ENCODE results near the gene COG1. TPM values are rescaled to one million over a fixed set of nuclear protein-coding genes. Genes with fewer than 3 reads are reported as not detected.

COG1 gene
- total and polyA plus RNA-seq, 2 of the 8 experiments (the other 6 are each of a cell fraction or from before 2014, with no cell fraction given): 11.0 to 19.5 TPM

DNA sequence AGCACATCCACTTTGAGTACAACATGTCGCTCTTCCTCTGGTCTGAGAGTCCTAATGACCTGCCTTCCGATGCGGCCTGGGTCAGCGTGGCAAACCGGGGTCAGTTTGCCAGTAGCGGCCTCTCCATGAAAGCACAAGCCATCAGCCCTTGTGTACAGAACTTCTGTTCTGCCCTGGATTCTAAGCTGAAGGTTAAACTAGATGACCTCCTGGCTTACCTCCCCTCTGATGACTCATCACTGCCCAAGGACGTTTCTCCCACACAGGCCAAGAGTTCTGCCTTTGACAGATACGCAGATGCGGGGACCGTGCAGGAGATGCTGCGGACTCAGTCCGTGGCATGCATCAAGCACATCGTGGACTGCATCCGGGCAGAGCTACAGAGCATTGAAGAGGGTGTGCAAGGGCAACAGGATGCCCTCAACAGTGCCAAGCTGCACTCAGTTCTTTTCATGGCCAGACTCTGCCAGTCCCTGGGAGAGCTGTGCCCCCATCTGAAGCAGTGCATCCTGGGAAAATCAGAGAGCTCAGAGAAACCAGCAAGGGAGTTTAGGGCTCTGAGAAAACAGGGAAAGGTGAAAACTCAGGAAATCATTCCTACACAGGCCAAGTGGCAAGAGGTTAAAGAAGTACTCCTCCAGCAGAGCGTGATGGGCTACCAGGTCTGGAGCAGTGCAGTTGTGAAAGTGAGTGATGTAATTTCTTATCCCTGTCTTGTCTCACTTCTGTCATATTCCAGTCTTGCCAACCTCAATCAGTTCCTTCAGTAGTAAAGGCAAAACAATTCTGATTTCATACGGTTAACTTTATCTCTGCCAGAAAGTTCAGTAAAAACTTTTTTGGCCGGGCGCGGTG, 8.6 kb downstream of the COG1 start:
- peaks cover 2% of the 10 kb centered on the region; the same call in 1 of the 2 replicates for H3K79me1 ChIP-seq (ENCODE audit: low read depth, low read length)
- H3K4ac ChIP-seq (replicated peaks; ENCODE audit: insufficient read length, low read depth, low read length): no peak overlapping the region
- DNase-seq (ENCODE audit: low read depth in 1 of 2, low spot score in 2 of 2) (no peak), FAIRE-seq (no peak)
- CTCF ChIA-PET (ENCODE audit: partially characterized antibody): interaction anchor here (0.6 to 2.4 kb wide), 6 partner anchors 9 to 753 kb away, joined by 3 to 11 read pairs (median 4); no protein-coding TSS in a partner anchor
- no peak overlapping the region for H3K18ac ChIP-seq (ENCODE audit: extremely low read depth, low read length)
- no peaks in the 10 kb centered on the region for H3K9me3 ChIP-seq (ENCODE audit: insufficient read depth in 2 of 2, low read depth in 1 of 2, low read length in 1 of 2)
- no peak overlapping the region for H2AK5ac ChIP-seq (ENCODE audit: low read depth, low read length)
- no peak overlapping the region for H2AFZ ChIP-seq (ENCODE audit: low read length)
- no peak overlapping the region for H3K4me2 ChIP-seq (ENCODE audit: insufficient read depth in 1 of 2, low read depth in 2 of 2, low read length in 2 of 2)
- no peak overlapping the region for H2BK20ac ChIP-seq (ENCODE audit: low read length)
- no peak overlapping the region for H3K27ac ChIP-seq (ENCODE audit: low read depth, low read length)
- H2BK15ac ChIP-seq (ENCODE audit: low read length): no peak overlapping the region
- no peak overlapping the region for H2BK120ac ChIP-seq (replicated peaks; ENCODE audit: low read depth, low read length)
- H3K23me2 ChIP-seq (ENCODE audit: low read depth, low read length): no peaks in the 10 kb centered on the region
- no peak overlapping the region for H2BK5ac ChIP-seq (ENCODE audit: low read depth, low read length)
- WGBS, 2 experiments (ENCODE audit: extremely low coverage in 1 of 2, insufficient coverage in 1 of 2, insufficient read length in 1 of 2, insufficient replicate concordance in 2 of 2, low coverage in 1 of 2, low lambda C conversion rate in 2 of 2, missing lambda C conversion rate in 1 of 2): 91% methylated on average over 19 of the region's 19 CpGs; no CpG with 5 or more reads in 1 of the 2 experiments
- H2BK12ac ChIP-seq (ENCODE audit: low read depth, low read length): no peak overlapping the region
- no peaks in the 10 kb centered on the region for H3K79me2 ChIP-seq (ENCODE audit: control insufficient read depth in 1 of 2, insufficient read depth in 2 of 2, low read length in 2 of 2)
- no peak for TF ChIP-seq TEAD4 (IDR thresholded peaks at IDR 0.05; ENCODE audit: low read depth, low read length)
- no peak for TF ChIP-seq HDAC2 (IDR thresholded peaks at IDR 0.05; ENCODE audit: borderline replicate concordance in 1 of 2, low read depth in 2 of 2, low read length in 2 of 2)
- TF ChIP-seq BACH1 (IDR thresholded peaks at IDR 0.05; ENCODE audit: low read length): no peak
- no peak for TF ChIP-seq SIRT6 (IDR thresholded peaks at IDR 0.05; ENCODE audit: low read length)
- TF ChIP-seq SP2 (IDR thresholded peaks at IDR 0.05; ENCODE audit: low read length): no peak
- no peak for TF ChIP-seq ZNF274 (IDR thresholded peaks at IDR 0.05; ENCODE audit: borderline replicate concordance, extremely low read depth, low read length)
- TF ChIP-seq TCF12 (IDR thresholded peaks at IDR 0.05; ENCODE audit: low read depth, low read length): no peak
- no peak for TF ChIP-seq GABPA (IDR thresholded peaks at IDR 0.05; ENCODE audit: borderline replicate concordance, insufficient read depth, low read length)
- no peak for TF ChIP-seq SP1 (IDR thresholded peaks at IDR 0.05; ENCODE audit: low read depth, low read length)
- TF ChIP-seq SUZ12 (IDR thresholded peaks at IDR 0.05; ENCODE audit: low read length): no peak
- no peak overlapping the region for H4K5ac ChIP-seq (ENCODE audit: insufficient read length, low read depth, low read length)
- no peak overlapping the region for H4K91ac ChIP-seq (replicated peaks; ENCODE audit: insufficient read length, low read length)
- H3K4me1 ChIP-seq (replicated peaks in 1 of 4; ENCODE audit: control insufficient read depth in 3 of 4, insufficient read depth in 4 of 4, low read length in 3 of 4): no peaks in the 10 kb centered on the region
- POLR2A ChIA-PET (ENCODE audit: partially characterized antibody): interaction anchor here (1.0 to 1.8 kb wide), 2 partner anchors 16 to 31 kb away, joined by 3 to 4 read pairs; a partner anchor contains a TSS
- H3K4me3 ChIP-seq (ENCODE audit: extremely low read depth in 1 of 4, insufficient read depth in 2 of 4, low read depth in 3 of 4, low read length in 4 of 4): no peak overlapping the region
- H4K20me1 ChIP-seq (replicated peaks in 1 of 2; ENCODE audit: control insufficient read depth in 1 of 2, insufficient read depth in 2 of 2, low read length in 2 of 2): peaks cover 0 to 3% of the 10 kb centered on the region in 2 experiments
- H4K8ac ChIP-seq (ENCODE audit: extremely low read depth, insufficient read depth, low read length): no peak overlapping the region
- no peak overlapping the region for H3K23ac ChIP-seq (ENCODE audit: insufficient read length)
- peaks cover 24 to 84% (median 62%) of the 10 kb centered on the region in 4 experiments for H3K36me3 ChIP-seq (ENCODE audit: control insufficient read depth in 2 of 4, insufficient read depth in 4 of 4, low read length in 3 of 4)
- H3K27me3 ChIP-seq (replicated peaks in 1 of 4; ENCODE audit: control insufficient read depth in 3 of 4, extremely low read depth in 1 of 4, insufficient read depth in 3 of 4, low read length in 3 of 4): no peaks in the 10 kb centered on the region
- no peak overlapping the region for H3K56ac ChIP-seq (replicated peaks; ENCODE audit: insufficient read length, low read depth, low read length)
- H3K14ac ChIP-seq (ENCODE audit: insufficient read length): no peak overlapping the region
- H3K9ac ChIP-seq (replicated peaks in 1 of 4; ENCODE audit: extremely low read depth in 1 of 4, low read depth in 3 of 4, low read length in 3 of 4): no peak overlapping the region
